D721Med (cell line): ENCODE results near the gene NOM1.

Experiments
- DNase-seq: peaks from one replicate; pipeline ENCODE4 v3.0.0; 2011; ENCODE audit warnings: low spot score; ENCODE audit not compliant: insufficient read length
- FAIRE-seq: peaks from 2 replicates; lab custom pipeline; 2011; peaks lifted over from hg19 to GRCh38; lab: Jason Lieb, UNC
- CTCF ChIP-seq: IDR thresholded peaks from 2 replicates; pipeline ENCODE4 v1.5.1; 2012; ENCODE audit warnings: mild to moderate bottlenecking, control low read depth; ENCODE audit not compliant: insufficient read depth; ENCODE audit errors: missing control alignments

Gene NOM1

DNA sequence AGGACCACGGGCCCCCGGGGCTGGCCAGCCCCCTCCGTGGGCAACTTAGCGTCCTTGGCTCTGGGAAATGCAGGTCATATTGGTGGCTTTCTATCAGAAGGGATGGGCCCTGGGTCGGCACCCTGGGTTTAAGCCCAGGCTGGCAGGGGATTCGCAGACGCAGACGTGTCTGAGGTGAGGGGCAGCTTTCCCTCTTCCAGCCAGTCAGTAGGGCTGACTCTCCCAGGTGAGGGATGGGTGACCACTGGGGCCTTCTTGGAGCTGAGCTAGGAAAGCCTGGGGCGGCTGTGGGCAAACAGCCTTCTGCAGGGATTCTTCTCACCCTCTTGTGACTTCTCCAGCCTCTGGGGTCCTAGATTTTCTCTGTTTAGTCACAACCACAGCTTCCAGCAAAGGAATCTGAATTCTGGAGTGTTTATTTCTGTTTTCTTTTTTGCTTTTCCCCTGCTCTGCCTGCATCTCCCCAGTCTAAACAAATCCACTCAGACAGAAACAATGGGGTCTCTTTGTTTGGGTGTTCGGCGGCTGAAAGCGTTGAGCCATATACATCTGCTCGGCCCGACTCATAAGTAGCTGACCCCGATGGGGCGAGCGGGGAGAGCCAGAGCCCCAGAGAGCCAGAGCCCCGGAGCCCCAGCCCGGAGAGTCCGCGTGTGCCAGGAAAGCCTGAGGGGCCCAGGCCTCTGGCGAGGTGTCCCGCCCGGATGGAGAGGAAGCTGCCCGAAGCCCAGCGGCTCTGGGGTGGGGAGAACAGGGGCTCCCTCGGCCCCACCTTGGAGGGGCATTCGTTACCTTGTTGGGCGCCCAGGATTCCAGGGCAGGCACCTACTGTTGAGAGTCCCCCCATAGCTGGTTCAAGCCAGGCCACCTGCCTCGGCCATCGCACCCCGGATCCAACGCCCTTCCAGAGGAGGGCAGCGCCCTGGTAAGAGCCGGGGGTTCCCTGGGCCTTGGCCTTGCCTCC lies 59.0 kb downstream of the NOM1 start:
- no peak for TF ChIP-seq CTCF
- DNase-seq, result no peak
- FAIRE-seq, result no peak

DNA sequence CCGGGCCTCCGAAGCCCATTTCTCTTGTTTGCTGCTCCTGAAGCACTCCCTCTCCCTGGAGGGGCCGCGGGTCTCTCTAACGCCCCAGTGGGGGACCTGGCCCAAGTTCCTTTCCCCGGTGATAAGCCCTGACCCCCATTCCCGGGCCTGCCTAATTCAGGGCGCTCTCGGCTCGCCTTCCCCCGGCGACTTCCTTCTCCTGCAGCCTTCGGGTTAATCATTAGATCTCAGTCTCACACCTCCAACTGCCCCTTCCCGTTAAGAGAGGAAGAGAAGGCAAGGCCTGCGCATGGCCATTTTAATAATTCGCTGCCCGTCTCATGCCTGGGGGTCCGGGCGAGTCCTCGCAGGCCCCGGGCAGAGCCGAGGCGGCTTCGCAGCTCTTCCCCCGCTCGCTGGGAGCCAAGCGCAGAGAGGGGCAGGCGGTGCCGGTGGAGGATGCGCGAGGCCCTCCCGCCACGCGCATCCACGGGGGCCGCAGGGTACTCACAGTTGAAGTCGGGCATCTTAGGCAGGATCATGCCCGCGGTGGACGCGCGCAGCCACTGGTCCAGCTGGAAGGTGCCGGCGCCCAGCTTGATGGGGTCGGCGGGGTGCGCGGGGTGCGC lies 59.8 kb downstream of the NOM1 start:
- no peak for FAIRE-seq
- TF ChIP-seq CTCF, result no peak
- no peak for DNase-seq

GRCh38 chr7:157009778-157010587 lies 60.5 kb downstream of the NOM1 start:
- DNase-seq, result no peak
- FAIRE-seq, result no peak
- TF ChIP-seq CTCF, result no peak

- FAIRE-seq, result no peak
- peak; percentile 93 for DNase-seq
Measured at GRCh38 chr7:157010588-157011332, 61.2 kb downstream of the NOM1 start, which contains the start of gene MNX1. TSS of gene MNX1 (minus strand) at chr7:157010663. CDS start at chr7:157010350, 313 bp downstream.

GRCh38 chr7:157011333-157012112 lies 62.0 kb downstream of the NOM1 start:
- FAIRE-seq, result no peak
- no peak for DNase-seq
- TF ChIP-seq CTCF, result no peak

More at GRCh38 chr7:157010588-157011332, 61.2 kb downstream of the NOM1 start, which contains the start of gene MNX1:
- TF ChIP-seq CTCF, result no peak

DNA sequence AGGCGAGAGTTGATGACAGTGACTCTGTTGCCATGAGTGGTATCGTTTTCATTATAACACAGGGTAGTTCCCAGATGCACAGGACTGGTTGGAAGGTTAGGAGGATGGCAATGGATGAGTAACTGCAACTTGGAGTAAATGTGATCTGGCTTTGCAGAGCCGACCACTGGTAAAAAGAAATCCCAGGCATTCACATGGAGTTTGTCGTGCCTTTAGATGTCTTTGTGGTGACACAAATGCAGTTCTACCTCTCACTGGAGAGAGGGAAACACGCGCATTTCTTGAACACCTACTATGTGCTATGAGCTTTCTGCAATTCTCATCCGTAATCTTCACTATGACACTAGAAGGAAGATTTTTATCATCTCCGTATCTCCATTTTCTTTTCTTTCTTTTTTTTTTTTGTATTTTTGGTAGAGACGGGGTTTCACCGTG lies 62.6 kb downstream of the NOM1 start:
- no peak for FAIRE-seq
- DNase-seq, result no peak
- TF ChIP-seq CTCF, result no peak
